ENCODE measurements around the gene CHKA. TPM values are rescaled to one million over a fixed set of nuclear protein-coding genes. Genes with fewer than 3 reads are reported as not detected.

Gene CHKA
- total and polyA plus RNA-seq, 9 of the 15 experiments (the other 6 are each of a cell fraction or from before 2014, with no cell fraction given): 3.6 to 37.0 (median 30.2) TPM

- TF ChIP-seq REST (IDR thresholded peaks at IDR 0.05; ENCODE audit: borderline replicate concordance) (peak; percentile 47; the same call in 1 of the 2 replicates), REST (CRISPR knock-in tag; IDR thresholded peaks at IDR 0.05; ENCODE audit: low read depth) (no peak), ZNF655 (CRISPR knock-in tag; IDR thresholded peaks at IDR 0.05) (no peak), POLR2AphosphoS5 (IDR thresholded peaks at IDR 0.05; ENCODE audit: control insufficient read depth, insufficient read depth, low read depth, low read length) (no peak), CEBPB (tag; IDR thresholded peaks at IDR 0.05) (peak; percentile 68), CEBPG (CRISPR knock-in tag; IDR thresholded peaks at IDR 0.05) (no peak), CEBPG (tag; conservative IDR thresholded peaks at IDR 0.05 in 1 of 2, IDR thresholded peaks at IDR 0.05 in 1 of 2) (peak in 1 of 2 experiments; percentile 28; a peak in 1 of 4 replicates), ZNF175 (CRISPR knock-in tag; IDR thresholded peaks at IDR 0.05; ENCODE audit: low read depth) (no peak)
These were observed 44.7 kb downstream of the CHKA start (continued) for GRCh38 chr11:68076371-68077042.
